CD8-positive, alpha-beta memory T cell (primary cell): Measurements from ENCODE around the gene LYPD6B. TPM values are rescaled to one million over a fixed set of nuclear protein-coding genes. Genes with fewer than 3 reads are reported as not detected.

Source experiments
- CTCF ChIA-PET: fragments of 350-600 bp; sonication (Branson Sonifier 250); formaldehyde crosslinking; loops from one replicate; lab custom pipeline; 2021; ENCODE audit warnings: antibody characterized with exemption; lab: Charles Lee
- POLR2A ChIA-PET: fragments of 350-600 bp; sonication (Branson Sonifier 250); formaldehyde crosslinking; loops from one replicate; lab custom pipeline; 2021; ENCODE audit warnings: antibody characterized with exemption; lab: Charles Lee
- DNase-seq, 5 donors: peaks; one replicate each; pipeline versions ENCODE4 v3.0.0 to v3.0.0-alpha.2; 2020 to 2022; ENCODE audit warnings: mixed read lengths in 1 of 5
- H3K27ac ChIP-seq: one replicate; pipeline ENCODE4 v1.7.0; 2013; ENCODE audit warnings: low read depth, mild to moderate bottlenecking, low read length, moderate library complexity
- H3K27me3 ChIP-seq: 2 replicates; pipeline ENCODE4 v1.7.0; 2013; ENCODE audit warnings: low read length, mild to moderate bottlenecking; ENCODE audit not compliant: insufficient read depth, poor library complexity, severe bottlenecking
- H3K36me3 ChIP-seq: 2 replicates; pipeline ENCODE4 v1.7.0; 2013; ENCODE audit warnings: mild to moderate bottlenecking, low read length, moderate library complexity; ENCODE audit not compliant: insufficient read depth
- H3K4me1 ChIP-seq: 2 replicates; pipeline ENCODE4 v1.7.0; 2013; ENCODE audit warnings: mild to moderate bottlenecking, low read length, moderate library complexity; ENCODE audit not compliant: insufficient read depth
- H3K4me3 ChIP-seq: 2 replicates; pipeline ENCODE4 v1.7.0; 2013; ENCODE audit warnings: mild to moderate bottlenecking, low read length
- H3K9me3 ChIP-seq: 2 replicates; pipeline ENCODE4 v1.7.0; 2013; ENCODE audit warnings: mild to moderate bottlenecking, low read length
- H3K27ac Mint-ChIP-seq, 8 donors: one replicate each; pipeline ENCODE4 v1.8.0; 2020 to 2021; ENCODE audit warnings: mixed read lengths in 8 of 8, mild to moderate bottlenecking in 6 of 8, inconsistent platforms in 3 of 8, moderate library complexity in 3 of 8
- H3K27me3 Mint-ChIP-seq, 2 donors: one replicate each; pipeline ENCODE4 v1.8.0; 2020 to 2021; ENCODE audit warnings: mixed read lengths in 2 of 2, mild to moderate bottlenecking in 1 of 2, moderate library complexity in 1 of 2
- H3K36me3 Mint-ChIP-seq, 3 donors: one replicate each; pipeline ENCODE4 v1.8.0; 2020 to 2021; ENCODE audit warnings: mixed read lengths in 3 of 3, inconsistent platforms in 1 of 3, mild to moderate bottlenecking in 1 of 3
- H3K4me1 Mint-ChIP-seq, 3 donors: one replicate each; pipeline ENCODE4 v1.8.0; 2020 to 2021; ENCODE audit warnings: mixed read lengths in 3 of 3, inconsistent platforms in 1 of 3, mild to moderate bottlenecking in 1 of 3
- H3K4me3 Mint-ChIP-seq, 7 donors: one replicate each; pipeline ENCODE4 v1.8.0; 2020 to 2021; ENCODE audit warnings: mixed read lengths in 7 of 7, mild to moderate bottlenecking in 6 of 7, moderate library complexity in 4 of 7, inconsistent platforms in 2 of 7
- H3K9me3 Mint-ChIP-seq, 5 donors: one replicate each; pipeline ENCODE4 v1.8.0; 2020 to 2022; ENCODE audit warnings: mixed read lengths in 5 of 5, mild to moderate bottlenecking in 3 of 5, moderate library complexity in 2 of 5, inconsistent platforms in 1 of 5
- polyA plus RNA-seq: library from polyadenylated mRNA; unstranded; fragments of 300-500 nt; fragmentation: Illumina TruSeq; gene quantifications from one replicate; pipeline ENCODE4 v1.2.3, GENCODE V29; 2021
- total RNA-seq, 2 experiments: library from RNA; stranded (reverse); gene quantifications; one replicate each; pipeline ENCODE4 v1.2.3, GENCODE V29; 2021

The LYPD6B gene
- total and polyA plus RNA-seq, 3 experiments from 2014 or later, result not detected

DNA sequence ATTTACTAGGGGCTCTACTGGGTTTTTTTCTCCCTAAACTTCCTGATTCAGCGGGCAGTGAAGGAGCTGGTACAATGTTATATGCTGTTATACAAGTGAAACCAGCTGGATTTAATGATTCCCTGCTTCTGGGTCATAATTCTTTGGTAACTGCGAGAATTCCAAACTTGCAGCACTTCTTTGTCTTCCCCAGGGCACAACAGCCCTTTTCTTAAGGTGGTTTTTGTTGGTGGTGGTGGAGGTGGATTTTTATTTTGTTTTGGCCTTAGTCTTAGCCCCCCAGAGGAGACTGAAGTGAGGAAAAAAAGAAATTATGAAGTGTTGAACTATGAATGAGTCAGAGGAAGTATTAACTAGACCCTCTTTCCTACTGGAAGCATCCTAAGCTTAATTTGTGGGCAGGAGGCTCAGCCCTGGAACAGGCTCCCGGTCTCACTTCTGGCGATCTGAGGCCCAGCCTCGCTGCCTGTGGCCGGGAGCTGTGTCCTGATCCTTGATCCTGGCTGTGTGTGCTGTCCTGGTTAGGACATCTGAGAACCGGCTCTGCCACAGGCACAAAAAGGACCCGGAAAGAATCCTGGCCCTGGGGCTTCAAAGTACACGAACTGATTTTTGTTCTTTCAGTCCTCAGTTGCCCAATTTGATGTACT lies 141.9 kb downstream of the LYPD6B start:
- ChIA-PET CTCF (no interaction called here), POLR2A (no interaction called here)
- no peaks in the 10 kb centered on the region for H3K9me3 Mint-ChIP-seq
- Histone ChIP-seq H3K36me3 (no peaks in the 10 kb centered on the region), H3K4me1 (no peaks in the 10 kb centered on the region), H3K27me3 (no peaks in the 10 kb centered on the region), H3K27ac (no peak overlapping the region), H3K4me3 (no peak overlapping the region), H3K9me3 (no peaks in the 10 kb centered on the region)
- no peaks in the 10 kb centered on the region for H3K4me1 Mint-ChIP-seq
- H3K27me3 Mint-ChIP-seq, result peaks cover 0 to 12% of the 10 kb centered on the region in 2 donors
- no peak for DNase-seq
- no peaks in the 10 kb centered on the region for H3K36me3 Mint-ChIP-seq
- no peak overlapping the region for H3K27ac Mint-ChIP-seq
- no peak overlapping the region for H3K4me3 Mint-ChIP-seq

- DNase-seq, result no peak
- Histone ChIP-seq H3K36me3 (no peaks in the 10 kb centered on the region), H3K4me1 (no peaks in the 10 kb centered on the region), H3K4me3 (no peak overlapping the region), H3K9me3 (no peaks in the 10 kb centered on the region), H3K27ac (no peak overlapping the region), H3K27me3 (no peaks in the 10 kb centered on the region)
- Mint-ChIP-seq H3K36me3 (no peaks in the 10 kb centered on the region), H3K4me1 (no peaks in the 10 kb centered on the region), H3K4me3 (no peak overlapping the region), H3K27ac (no peak overlapping the region), H3K9me3 (no peaks in the 10 kb centered on the region), H3K27me3 (peaks cover 0 to 12% of the 10 kb centered on the region in 2 donors)
- POLR2A ChIA-PET, result no interaction called here
- CTCF ChIA-PET, result no interaction called here
These were observed 144.7 kb downstream of the LYPD6B start for GRCh38 chr2:149183187-149183586.

GRCh38 chr2:149184991-149185390 lies 146.5 kb downstream of the LYPD6B start:
- peaks cover 0 to 8% of the 10 kb centered on the region in 2 donors for H3K27me3 Mint-ChIP-seq
- no peaks in the 10 kb centered on the region for H3K9me3 Mint-ChIP-seq
- no peaks in the 10 kb centered on the region for H3K4me1 ChIP-seq
- DNase-seq, result no peak
- no peaks in the 10 kb centered on the region for H3K36me3 Mint-ChIP-seq
- POLR2A ChIA-PET, result no interaction called here
- no peaks in the 10 kb centered on the region for H3K27me3 ChIP-seq
- no peak overlapping the region for H3K4me3 ChIP-seq
- H3K27ac Mint-ChIP-seq, result no peak overlapping the region
- no peak overlapping the region for H3K4me3 Mint-ChIP-seq
- H3K4me1 Mint-ChIP-seq, result no peaks in the 10 kb centered on the region
- CTCF ChIA-PET, result no interaction called here
- H3K27ac ChIP-seq, result no peak overlapping the region
- H3K9me3 ChIP-seq, result no peaks in the 10 kb centered on the region
- H3K36me3 ChIP-seq, result no peaks in the 10 kb centered on the region

DNA sequence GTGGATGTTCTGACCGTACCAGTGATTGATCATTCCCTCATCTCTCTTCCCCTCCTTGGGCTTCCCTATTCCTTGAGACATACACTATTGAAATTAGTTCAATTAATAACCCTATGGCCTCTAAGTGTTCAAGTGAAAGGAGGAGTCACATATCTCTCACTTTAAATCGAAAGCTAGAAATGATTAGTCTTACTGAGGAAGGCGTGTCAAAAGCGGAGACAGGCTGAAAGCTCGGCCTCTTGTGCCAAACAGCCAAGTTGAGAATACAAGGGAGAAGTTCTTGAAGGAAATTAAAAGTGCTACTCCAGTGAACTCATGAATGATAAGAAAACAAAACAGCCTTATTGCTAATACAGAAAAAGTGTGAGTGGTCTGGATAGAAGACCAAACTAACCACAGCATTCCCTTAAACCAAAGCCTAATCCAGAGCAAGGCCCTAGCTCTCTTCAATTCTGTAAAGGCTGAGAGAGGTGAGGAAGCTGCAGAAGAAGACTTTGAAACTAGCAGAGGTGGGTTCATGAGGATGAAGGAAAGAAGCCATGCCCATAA lies 147.5 kb downstream of the LYPD6B start:
- ChIA-PET CTCF (no interaction called here), POLR2A (no interaction called here)
- Histone ChIP-seq H3K9me3 (no peaks in the 10 kb centered on the region), H3K4me1 (no peaks in the 10 kb centered on the region), H3K27me3 (no peaks in the 10 kb centered on the region), H3K36me3 (no peaks in the 10 kb centered on the region), H3K4me3 (no peak overlapping the region), H3K27ac (no peak overlapping the region)
- Mint-ChIP-seq H3K4me3 (no peak overlapping the region), H3K9me3 (no peaks in the 10 kb centered on the region), H3K27ac (no peak overlapping the region), H3K36me3 (no peaks in the 10 kb centered on the region), H3K4me1 (no peaks in the 10 kb centered on the region), H3K27me3 (peaks cover 0 to 5% of the 10 kb centered on the region in 2 donors)
- DNase-seq, result no peak

DNA sequence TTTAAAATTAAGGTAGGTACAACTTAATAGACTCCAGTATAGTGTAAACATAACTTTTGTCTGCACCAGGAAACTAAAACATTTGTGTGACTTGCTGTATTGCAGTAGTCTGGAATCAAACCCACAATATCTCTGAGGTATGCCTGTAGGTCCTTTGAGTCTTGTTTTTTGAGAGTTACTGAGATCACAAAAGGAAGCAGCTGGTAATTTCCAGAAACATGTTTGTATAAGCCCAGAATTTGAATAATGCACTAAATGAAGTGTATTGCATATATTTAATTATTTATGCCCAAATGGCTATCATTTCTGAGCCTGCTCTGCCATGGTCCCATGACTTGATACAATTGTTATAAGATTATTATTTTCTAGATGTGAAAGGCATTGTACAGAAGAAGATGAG lies 148.6 kb downstream of the LYPD6B start:
- Histone ChIP-seq H3K27ac (no peak overlapping the region), H3K36me3 (no peaks in the 10 kb centered on the region), H3K4me1 (no peaks in the 10 kb centered on the region), H3K9me3 (no peaks in the 10 kb centered on the region), H3K27me3 (no peaks in the 10 kb centered on the region), H3K4me3 (no peak overlapping the region)
- H3K9me3 Mint-ChIP-seq, result no peaks in the 10 kb centered on the region
- no peaks in the 10 kb centered on the region for H3K36me3 Mint-ChIP-seq
- POLR2A ChIA-PET, result no interaction called here
- no peaks in the 10 kb centered on the region for H3K4me1 Mint-ChIP-seq
- no peak for DNase-seq
- no peak overlapping the region for H3K27ac Mint-ChIP-seq
- H3K4me3 Mint-ChIP-seq, result no peak overlapping the region
- H3K27me3 Mint-ChIP-seq, result no peaks in the 10 kb centered on the region
- CTCF ChIA-PET, result no interaction called here

DNA sequence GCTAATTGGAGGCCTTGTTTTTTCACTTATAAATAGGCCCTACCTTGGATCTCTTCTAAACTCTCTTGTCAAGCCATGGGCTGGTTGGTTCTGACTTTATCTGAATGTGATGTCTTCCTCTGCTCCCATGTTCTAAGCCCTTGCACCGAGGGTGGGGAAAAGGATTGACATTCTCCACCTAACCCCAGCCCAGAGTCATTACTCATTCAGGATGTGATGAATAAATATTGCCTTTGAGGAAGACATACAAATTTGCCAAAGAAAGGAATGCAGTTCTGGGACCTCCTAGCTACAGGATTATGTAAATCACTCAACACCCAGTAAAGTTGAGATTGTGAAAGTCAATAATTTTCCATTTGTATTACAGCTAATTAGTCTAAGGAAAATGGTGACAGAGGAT lies 149.8 kb downstream of the LYPD6B start:
- POLR2A ChIA-PET, result no interaction called here
- no peaks in the 10 kb centered on the region for H3K27me3 Mint-ChIP-seq

DNA sequence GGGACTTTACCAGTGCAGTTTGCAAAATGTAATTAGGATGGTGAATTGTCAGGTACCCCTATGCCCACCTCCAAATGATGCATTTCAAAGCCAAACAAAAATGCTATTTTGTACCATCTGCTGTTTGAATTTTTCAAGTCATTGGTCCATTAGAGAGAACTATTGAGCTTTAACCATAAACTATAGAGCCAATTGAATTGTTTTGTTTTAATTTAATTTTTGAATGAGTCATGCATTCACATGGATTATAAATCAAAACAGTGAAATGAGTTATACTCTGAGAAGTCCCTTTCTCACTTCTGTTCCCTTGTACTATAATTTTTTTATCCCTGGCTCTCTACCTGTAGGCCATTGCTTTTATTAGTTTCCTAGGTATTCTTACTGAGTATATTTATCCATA lies 151.3 kb downstream of the LYPD6B start:
- no peak for DNase-seq
- H3K4me3 Mint-ChIP-seq, result no peak overlapping the region
- CTCF ChIA-PET, result no interaction called here
- no peaks in the 10 kb centered on the region for H3K9me3 ChIP-seq
- no peaks in the 10 kb centered on the region for H3K27me3 ChIP-seq
- H3K4me1 Mint-ChIP-seq, result no peaks in the 10 kb centered on the region
- no peaks in the 10 kb centered on the region for H3K36me3 Mint-ChIP-seq
- POLR2A ChIA-PET, result no interaction called here
- no peak overlapping the region for H3K27ac Mint-ChIP-seq
- H3K4me1 ChIP-seq, result no peaks in the 10 kb centered on the region
- no peak overlapping the region for H3K27ac ChIP-seq
- H3K4me3 ChIP-seq, result no peak overlapping the region
- H3K27me3 Mint-ChIP-seq, result no peaks in the 10 kb centered on the region
- no peaks in the 10 kb centered on the region for H3K36me3 ChIP-seq
- H3K9me3 Mint-ChIP-seq, result no peaks in the 10 kb centered on the region

More for the DNA sequence above, 149.8 kb downstream of the LYPD6B start:
- no peaks in the 10 kb centered on the region for H3K4me1 Mint-ChIP-seq
- H3K27ac ChIP-seq, result no peak overlapping the region
- H3K27me3 ChIP-seq, result no peaks in the 10 kb centered on the region
- H3K9me3 ChIP-seq, result no peaks in the 10 kb centered on the region
- H3K4me3 ChIP-seq, result no peak overlapping the region
- CTCF ChIA-PET, result no interaction called here
- H3K36me3 ChIP-seq, result no peaks in the 10 kb centered on the region
- H3K4me3 Mint-ChIP-seq, result no peak overlapping the region
- no peak overlapping the region for H3K27ac Mint-ChIP-seq
- no peaks in the 10 kb centered on the region for H3K36me3 Mint-ChIP-seq
- no peaks in the 10 kb centered on the region for H3K9me3 Mint-ChIP-seq
- DNase-seq, result no peak
- no peaks in the 10 kb centered on the region for H3K4me1 ChIP-seq

- H3K27me3 ChIP-seq, result no peaks in the 10 kb centered on the region
These were observed 153.4 kb downstream of the LYPD6B start for GRCh38 chr2:149191915-149192314.

More at GRCh38 chr2:149191915-149192314, 153.4 kb downstream of the LYPD6B start:
- no peaks in the 10 kb centered on the region for H3K9me3 Mint-ChIP-seq
- no peaks in the 10 kb centered on the region for H3K9me3 ChIP-seq
- no peak overlapping the region for H3K27ac Mint-ChIP-seq
- H3K36me3 ChIP-seq, result no peaks in the 10 kb centered on the region
- H3K27ac ChIP-seq, result no peak overlapping the region
- H3K27me3 Mint-ChIP-seq, result no peaks in the 10 kb centered on the region
- no peaks in the 10 kb centered on the region for H3K4me1 ChIP-seq
- H3K36me3 Mint-ChIP-seq, result no peaks in the 10 kb centered on the region
- H3K4me3 ChIP-seq, result no peak overlapping the region
- CTCF ChIA-PET, result no interaction called here
- no peaks in the 10 kb centered on the region for H3K4me1 Mint-ChIP-seq
- no peak for DNase-seq
- H3K4me3 Mint-ChIP-seq, result no peak overlapping the region
- POLR2A ChIA-PET, result no interaction called here
